ENCODE results near the gene MUC5B. TPM values are rescaled to one million over a fixed set of nuclear protein-coding genes. Genes with fewer than 3 reads are reported as not detected.

The MUC5B gene
- total RNA-seq, 1 experiment from 2014 or later, result 1.6 TPM

DNA sequence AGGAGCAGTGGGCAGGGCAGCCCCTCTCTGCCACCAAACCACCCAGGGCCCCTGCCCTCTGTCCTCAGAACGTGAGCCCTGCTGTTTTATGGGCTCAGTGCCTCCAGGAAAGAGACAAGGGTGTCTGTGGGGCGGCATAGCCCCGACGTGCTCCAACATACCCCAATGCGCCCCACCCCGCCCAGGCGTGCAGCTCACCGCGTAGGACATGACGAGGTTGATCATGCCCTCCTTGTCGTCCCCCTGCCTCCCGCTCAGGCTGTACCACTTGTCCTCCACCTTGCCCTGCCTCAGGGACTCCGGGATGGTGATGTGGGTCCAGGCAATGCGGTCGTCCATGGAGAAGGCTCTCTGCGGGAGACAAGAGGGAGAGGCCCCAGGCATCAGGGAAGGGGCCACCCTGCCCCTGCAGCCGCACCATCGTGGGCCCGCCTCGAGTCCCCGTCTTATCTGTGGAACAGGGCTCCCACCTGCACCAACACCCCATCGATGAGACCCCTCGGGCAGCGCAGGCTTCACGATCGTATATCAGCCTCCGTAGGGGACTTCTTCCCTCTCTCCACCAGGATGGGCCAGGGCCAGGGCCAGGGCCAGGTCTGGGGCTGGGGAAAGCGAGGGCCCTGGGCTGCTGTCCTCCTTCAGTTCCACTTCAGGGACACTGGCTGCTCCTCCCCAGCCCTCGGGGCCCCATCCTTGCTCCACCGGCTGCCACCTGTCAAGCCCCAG, 65.7 kb downstream of the MUC5B start (continued):
- TF ChIP-seq OVOL2 (CRISPR knock-in tag; IDR thresholded peaks at IDR 0.05; ENCODE audit: borderline replicate concordance), result no peak

DNA sequence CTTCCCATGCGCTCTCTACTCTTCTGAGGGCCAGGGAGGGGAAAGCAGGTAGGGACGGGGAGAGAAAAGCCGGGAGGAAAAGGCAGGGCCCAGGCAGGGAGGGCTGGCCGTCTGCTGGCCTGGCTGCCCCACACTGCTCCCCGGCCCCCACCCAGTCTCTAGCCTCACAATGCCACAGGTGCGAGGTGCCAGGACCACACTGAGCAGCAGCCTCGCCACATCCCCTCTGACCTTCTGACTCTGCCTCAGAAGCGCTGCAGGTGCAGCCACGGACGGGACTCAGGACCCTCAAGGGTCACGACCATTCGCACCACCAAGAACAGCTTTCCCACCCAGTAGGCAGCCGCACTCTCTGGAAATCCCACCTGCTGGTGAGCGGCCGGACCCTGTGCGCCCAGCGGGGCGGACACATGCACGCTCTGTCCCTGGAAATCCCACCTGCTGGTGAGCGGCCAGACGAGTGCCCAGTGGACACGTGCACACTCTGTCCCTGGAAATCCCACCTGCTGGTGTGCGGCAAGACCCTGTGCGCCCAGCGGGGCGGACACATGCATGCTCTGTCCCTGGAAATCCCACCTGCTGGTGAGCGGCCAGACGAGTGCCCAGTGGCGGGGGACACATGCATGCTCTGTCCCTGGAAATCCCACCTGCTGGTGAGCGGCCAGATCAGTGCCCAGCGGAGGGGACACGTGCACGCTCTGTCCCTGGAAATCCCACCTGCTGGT, 66.5 kb downstream of the MUC5B start:
- H3K4me3 Mint-ChIP-seq, result no peak overlapping the region
- no peaks in the 10 kb centered on the region; the same call in 1 of the 2 replicates for H3K9me3 Mint-ChIP-seq
- no peak overlapping the region for H3K27ac Mint-ChIP-seq
- peaks cover 15% of the 10 kb centered on the region for H3K36me3 Mint-ChIP-seq
- POLR2A ChIA-PET, result no interaction called here
- ATAC-seq (no peak), DNase-seq (ENCODE audit: low spot score) (no peak)
- CTCF ChIA-PET, result no interaction called here
- TF ChIP-seq NFATC4 (CRISPR knock-in tag; IDR thresholded peaks at IDR 0.05) (no peak), ZNF232 (CRISPR knock-in tag; IDR thresholded peaks at IDR 0.05) (no peak), FOXJ3 (CRISPR knock-in tag; IDR thresholded peaks at IDR 0.05; ENCODE audit: borderline replicate concordance) (no peak), OVOL2 (CRISPR knock-in tag; IDR thresholded peaks at IDR 0.05; ENCODE audit: borderline replicate concordance) (no peak), NFYB (CRISPR knock-in tag; conservative IDR thresholded peaks at IDR 0.05; ENCODE audit: low read depth) (no peak), JUN (CRISPR knock-in tag; IDR thresholded peaks at IDR 0.05) (no peak), EMX1 (CRISPR knock-in tag; IDR thresholded peaks at IDR 0.05) (no peak), MXD4 (CRISPR knock-in tag; IDR thresholded peaks at IDR 0.05; ENCODE audit: borderline replicate concordance) (no peak)
- TF ChIP-seq, protein P1, sequence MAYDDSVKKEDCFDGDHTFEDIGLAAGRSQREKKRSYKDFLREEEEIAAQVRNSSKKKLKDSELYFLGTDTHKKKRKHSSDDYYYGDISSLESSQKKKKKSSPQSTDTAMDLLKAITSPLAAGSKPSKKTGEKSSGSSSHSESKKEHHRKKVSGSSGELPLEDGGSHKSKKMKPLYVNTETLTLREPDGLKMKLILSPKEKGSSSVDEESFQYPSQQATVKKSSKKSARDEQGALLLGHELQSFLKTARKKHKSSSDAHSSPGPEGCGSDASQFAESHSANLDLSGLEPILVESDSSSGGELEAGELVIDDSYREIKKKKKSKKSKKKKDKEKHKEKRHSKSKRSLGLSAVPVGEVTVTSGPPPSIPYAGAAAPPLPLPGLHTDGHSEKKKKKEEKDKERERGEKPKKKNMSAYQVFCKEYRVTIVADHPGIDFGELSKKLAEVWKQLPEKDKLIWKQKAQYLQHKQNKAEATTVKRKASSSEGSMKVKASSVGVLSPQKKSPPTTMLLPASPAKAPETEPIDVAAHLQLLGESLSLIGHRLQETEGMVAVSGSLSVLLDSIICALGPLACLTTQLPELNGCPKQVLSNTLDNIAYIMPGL (CRISPR knock-in tag; IDR thresholded peaks at IDR 0.05), result no peak
- TF ChIP-seq, protein P2, sequence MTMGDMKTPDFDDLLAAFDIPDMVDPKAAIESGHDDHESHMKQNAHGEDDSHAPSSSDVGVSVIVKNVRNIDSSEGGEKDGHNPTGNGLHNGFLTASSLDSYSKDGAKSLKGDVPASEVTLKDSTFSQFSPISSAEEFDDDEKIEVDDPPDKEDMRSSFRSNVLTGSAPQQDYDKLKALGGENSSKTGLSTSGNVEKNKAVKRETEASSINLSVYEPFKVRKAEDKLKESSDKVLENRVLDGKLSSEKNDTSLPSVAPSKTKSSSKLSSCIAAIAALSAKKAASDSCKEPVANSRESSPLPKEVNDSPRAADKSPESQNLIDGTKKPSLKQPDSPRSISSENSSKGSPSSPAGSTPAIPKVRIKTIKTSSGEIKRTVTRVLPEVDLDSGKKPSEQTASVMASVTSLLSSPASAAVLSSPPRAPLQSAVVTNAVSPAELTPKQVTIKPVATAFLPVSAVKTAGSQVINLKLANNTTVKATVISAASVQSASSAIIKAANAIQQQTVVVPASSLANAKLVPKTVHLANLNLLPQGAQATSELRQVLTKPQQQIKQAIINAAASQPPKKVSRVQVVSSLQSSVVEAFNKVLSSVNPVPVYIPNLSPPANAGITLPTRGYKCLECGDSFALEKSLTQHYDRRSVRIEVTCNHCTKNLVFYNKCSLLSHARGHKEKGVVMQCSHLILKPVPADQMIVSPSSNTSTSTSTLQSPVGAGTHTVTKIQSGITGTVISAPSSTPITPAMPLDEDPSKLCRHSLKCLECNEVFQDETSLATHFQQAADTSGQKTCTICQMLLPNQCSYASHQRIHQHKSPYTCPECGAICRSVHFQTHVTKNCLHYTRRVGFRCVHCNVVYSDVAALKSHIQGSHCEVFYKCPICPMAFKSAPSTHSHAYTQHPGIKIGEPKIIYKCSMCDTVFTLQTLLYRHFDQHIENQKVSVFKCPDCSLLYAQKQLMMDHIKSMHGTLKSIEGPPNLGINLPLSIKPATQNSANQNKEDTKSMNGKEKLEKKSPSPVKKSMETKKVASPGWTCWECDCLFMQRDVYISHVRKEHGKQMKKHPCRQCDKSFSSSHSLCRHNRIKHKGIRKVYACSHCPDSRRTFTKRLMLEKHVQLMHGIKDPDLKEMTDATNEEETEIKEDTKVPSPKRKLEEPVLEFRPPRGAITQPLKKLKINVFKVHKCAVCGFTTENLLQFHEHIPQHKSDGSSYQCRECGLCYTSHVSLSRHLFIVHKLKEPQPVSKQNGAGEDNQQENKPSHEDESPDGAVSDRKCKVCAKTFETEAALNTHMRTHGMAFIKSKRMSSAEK (CRISPR knock-in tag; IDR thresholded peaks at IDR 0.05; ENCODE audit: borderline replicate concordance), result no peak
- TF ChIP-seq, protein P3, sequence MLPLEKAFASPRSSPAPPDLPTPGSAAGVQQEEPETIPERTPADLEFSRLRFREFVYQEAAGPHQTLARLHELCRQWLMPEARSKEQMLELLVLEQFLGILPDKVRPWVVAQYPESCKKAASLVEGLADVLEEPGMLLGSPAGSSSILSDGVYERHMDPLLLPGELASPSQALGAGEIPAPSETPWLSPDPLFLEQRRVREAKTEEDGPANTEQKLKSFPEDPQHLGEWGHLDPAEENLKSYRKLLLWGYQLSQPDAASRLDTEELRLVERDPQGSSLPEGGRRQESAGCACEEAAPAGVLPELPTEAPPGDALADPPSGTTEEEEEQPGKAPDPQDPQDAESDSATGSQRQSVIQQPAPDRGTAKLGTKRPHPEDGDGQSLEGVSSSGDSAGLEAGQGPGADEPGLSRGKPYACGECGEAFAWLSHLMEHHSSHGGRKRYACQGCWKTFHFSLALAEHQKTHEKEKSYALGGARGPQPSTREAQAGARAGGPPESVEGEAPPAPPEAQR (CRISPR knock-in tag; IDR thresholded peaks at IDR 0.05), result no peak
- TF ChIP-seq, protein P4, sequence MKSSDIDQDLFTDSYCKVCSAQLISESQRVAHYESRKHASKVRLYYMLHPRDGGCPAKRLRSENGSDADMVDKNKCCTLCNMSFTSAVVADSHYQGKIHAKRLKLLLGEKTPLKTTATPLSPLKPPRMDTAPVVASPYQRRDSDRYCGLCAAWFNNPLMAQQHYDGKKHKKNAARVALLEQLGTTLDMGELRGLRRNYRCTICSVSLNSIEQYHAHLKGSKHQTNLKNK (CRISPR knock-in tag; IDR thresholded peaks at IDR 0.05), result no peak
- TF ChIP-seq, protein P5, sequence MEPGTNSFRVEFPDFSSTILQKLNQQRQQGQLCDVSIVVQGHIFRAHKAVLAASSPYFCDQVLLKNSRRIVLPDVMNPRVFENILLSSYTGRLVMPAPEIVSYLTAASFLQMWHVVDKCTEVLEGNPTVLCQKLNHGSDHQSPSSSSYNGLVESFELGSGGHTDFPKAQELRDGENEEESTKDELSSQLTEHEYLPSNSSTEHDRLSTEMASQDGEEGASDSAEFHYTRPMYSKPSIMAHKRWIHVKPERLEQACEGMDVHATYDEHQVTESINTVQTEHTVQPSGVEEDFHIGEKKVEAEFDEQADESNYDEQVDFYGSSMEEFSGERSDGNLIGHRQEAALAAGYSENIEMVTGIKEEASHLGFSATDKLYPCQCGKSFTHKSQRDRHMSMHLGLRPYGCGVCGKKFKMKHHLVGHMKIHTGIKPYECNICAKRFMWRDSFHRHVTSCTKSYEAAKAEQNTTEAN (CRISPR knock-in tag; IDR thresholded peaks at IDR 0.05), result no peak
- TF ChIP-seq, protein P6, sequence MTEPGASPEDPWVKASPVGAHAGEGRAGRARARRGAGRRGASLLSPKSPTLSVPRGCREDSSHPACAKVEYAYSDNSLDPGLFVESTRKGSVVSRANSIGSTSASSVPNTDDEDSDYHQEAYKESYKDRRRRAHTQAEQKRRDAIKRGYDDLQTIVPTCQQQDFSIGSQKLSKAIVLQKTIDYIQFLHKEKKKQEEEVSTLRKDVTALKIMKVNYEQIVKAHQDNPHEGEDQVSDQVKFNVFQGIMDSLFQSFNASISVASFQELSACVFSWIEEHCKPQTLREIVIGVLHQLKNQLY (CRISPR knock-in tag; IDR thresholded peaks at IDR 0.05), result no peak
- TF ChIP-seq, protein P7, sequence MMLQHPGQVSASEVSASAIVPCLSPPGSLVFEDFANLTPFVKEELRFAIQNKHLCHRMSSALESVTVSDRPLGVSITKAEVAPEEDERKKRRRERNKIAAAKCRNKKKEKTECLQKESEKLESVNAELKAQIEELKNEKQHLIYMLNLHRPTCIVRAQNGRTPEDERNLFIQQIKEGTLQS (CRISPR knock-in tag; conservative IDR thresholded peaks at IDR 0.05), result no peak
- H3K4me1 Mint-ChIP-seq, result no peaks in the 10 kb centered on the region
- no peaks in the 10 kb centered on the region for H3K27me3 Mint-ChIP-seq (ENCODE audit: low read depth)

Data from WTC11 (cell line).